Stimulated activated CD4-positive, alpha-beta T cell treated with anti-CD3 and anti-CD28 coated beads, TNF-alpha, amount 100 ng/mL, for 1 hour (primary cell): ENCODE measurements around the gene PDSS1.
"Not testable (repeated sequence)": the region's sequence is repeated elsewhere in the genome, so short reads cannot be mapped to it uniquely, and the experiment has no call there.

Source experiments
- DNase-seq, 3 donors: peaks; one replicate each; pipeline ENCODE4 v3.0.0-alpha.2; 2020; ENCODE audit warnings: low read depth in 3 of 3, low spot score in 1 of 3

The PDSS1 gene, protein sequence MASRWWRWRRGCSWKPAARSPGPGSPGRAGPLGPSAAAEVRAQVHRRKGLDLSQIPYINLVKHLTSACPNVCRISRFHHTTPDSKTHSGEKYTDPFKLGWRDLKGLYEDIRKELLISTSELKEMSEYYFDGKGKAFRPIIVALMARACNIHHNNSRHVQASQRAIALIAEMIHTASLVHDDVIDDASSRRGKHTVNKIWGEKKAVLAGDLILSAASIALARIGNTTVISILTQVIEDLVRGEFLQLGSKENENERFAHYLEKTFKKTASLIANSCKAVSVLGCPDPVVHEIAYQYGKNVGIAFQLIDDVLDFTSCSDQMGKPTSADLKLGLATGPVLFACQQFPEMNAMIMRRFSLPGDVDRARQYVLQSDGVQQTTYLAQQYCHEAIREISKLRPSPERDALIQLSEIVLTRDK

DNA sequence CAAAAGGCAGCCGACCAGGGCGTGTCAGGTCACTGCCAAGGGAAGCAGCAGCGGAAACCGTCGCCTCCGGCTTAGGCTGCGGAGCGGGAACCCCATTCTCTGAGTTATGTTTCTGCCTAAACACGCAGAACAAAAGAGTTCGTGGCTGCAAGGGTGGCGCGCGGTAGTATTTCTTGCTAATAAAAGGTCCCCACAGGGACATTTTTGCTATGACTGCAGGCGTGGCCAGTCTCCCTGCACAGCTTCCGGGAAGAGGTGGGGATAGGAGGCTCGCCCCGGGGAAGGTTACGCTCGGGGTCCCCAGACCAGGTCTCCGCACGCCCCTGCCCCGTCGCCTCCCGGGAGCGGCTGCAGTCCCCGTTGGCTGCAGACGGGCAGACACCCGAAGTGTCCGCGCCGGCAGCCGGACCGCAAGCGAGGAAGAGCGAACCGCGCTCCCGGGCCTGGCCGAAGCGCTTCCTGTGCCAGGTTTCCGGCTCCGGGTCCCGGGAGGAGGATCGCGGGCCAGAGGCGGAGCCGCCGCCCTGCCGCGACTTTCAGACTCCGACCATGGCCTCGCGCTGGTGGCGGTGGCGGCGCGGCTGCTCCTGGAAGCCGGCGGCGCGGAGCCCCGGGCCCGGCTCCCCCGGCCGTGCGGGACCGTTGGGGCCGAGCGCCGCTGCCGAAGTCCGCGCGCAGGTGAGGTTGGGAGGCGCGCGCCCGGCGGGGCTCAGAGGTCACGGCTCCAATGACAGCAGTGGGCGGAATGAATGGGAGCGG, at the start of gene PDSS1:
TSS of gene PDSS1 (plus strand) at position 539 of the 759 bp plus-strand sequence. CDS start at position 550, 11 bp downstream.
- DNase-seq = peak in 2 of 3 donors; percentile 21 to 56

DNA sequence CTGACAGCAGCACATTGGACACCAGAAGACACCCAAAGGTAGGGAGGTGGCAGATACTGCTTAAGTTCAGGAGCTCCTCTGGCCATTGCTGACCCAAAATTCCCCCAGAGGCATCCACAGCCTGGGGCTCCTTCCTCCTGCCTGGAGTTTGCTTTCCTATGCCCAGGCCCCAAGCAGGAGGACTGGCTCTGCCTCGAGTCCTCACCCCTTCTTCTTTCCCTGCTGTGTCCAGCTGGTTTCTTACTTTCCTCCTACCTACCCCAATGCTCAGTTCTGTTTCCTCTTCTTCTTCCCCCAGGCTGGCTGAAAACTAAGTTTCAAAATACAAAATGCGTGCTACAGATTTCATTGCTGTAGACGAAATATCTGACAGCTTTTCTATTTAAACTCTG, 49.3 kb upstream of the PDSS1 start:
- not testable (repeated sequence) for DNase-seq

DNA sequence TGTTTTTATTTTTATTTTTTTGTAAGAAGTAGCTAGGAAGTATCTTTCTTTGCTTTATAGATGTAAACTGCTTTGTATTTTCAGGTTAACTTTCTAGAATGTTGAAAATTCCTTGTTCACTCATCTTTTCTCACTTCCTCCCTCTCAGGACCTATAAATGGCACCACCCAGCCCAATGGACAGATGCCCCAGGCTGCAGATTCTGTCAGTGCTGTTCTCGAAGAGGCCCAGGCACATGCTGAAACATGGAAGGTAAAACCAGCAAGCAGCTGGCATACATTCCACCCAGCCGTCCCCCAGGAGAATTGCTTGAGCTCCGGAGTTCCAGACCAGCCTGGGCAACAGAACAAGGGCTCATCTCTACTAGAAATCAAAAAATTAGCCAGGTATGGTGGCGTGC, 47.1 kb upstream of the PDSS1 start:
- no peak for DNase-seq

DNA sequence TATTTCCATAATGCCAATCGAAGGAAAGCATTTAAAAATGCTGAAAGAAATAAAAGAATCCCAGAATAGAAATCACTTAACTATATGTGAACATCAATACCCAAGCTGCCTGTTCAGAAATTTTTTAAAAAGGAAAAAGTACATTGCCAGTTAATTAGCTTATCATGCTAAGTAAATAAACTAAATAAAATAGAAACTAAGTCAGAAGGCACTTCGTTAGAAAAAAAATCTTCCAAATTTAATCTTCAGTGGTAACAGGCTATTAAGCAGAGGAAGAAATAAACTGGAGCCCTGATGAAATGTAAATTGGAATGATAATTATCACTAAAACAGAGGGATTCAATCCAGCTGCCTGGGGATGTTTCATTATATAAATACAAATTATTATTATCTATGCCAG, 46.0 kb upstream of the PDSS1 start:
- not testable (repeated sequence) for DNase-seq

DNA sequence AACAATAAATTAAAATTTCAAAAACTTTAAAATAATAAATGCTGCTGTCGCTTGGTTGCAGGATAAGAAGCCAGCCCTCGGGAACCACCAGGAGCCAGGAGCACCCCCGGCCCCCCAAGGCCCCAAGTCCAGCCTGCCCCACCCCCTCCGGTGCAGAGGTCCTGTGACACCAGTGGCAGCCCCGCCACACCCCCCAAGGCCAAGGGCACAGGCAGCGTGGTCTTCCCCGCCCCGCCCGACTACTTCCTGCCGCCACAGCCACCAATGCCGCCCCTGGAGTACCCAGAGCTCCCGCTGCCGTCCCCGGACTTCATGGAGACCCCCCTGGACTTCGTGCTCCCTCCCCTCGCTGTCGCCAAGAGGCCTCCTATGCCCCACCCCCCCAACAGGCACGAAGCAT, 44.5 kb upstream of the PDSS1 start:
- no peak for DNase-seq

DNA sequence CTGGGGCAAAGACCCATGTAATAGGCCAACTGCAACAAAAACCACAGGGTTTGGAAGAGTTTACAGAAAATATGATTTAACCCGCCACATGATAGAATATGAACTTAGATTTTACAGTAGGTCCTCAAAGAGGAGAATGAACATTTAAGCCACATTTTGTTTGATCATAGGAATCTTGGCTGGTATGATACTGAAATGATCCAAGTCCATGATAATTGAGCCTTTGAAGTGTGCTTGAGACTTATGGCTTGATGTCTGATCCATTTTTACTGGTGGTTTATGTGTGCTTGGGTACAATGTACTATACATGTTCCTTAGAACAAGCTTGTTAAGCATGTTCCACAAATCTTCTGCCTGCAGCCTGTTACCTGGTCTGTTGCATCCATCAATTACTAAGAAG, 41.8 kb upstream of the PDSS1 start:
- DNase-seq = no peak

DNA sequence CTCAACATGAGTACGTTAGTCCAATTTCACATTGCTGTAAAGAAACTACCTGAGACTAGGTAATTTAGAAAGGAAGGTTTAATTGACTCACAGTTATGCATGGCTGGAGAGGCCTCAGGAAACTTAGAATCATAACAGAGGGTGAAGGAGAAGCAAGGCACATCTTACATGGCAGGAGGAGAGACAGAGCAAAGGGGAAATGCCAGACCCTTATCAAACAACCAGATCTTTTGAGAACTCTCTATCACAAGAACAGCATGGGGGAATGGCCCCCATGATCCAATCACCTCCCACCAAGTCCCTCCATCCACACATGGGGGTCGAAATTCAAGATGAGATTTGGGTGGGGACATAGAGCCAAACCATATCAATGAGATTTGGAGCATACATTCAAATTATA, 34.6 kb upstream of the PDSS1 start:
- DNase-seq = no peak

DNA sequence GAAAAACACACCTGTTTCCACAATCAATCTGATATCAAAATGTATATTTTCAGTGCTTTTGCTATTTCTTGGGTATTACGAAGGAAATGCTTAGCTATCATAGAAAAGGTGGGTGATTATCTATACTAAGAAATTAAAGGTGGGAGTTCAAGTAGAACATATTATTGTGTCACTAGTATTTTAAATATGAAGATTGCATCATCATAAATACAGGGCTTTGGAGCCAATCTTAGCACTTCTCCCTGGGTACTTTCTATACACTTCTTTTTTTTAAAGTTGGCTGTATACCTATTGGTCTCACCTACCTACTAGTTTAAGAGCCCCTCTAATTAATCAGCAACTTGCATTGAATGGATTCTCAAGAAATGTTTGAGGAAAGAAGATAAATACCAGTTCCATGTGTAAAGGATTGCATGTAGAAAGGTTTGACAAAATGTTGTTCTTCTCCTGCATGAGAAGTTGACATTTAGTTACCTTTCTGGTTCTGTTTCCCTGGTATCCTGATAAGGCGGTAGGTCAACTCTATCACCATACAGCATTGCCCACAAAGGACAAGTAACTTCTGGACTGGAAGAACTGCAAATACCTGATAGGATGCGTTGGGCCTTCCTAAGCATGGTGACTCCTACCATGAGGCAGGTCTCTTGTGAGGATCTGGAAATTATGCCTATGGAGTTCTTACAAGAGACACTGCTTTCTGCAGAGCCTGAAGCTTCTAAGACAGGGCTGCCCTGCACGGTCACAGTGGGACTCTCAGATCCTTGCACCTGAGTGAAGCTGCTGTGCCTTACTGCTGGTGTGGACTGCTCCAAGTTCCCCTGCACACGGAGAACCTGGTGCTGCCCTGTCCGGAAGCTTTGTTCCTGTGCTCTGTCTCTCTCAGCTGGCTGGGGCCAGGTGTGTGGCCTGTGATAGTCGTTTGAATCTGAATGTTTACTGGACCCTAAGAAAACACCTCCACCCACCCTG, 32.1 kb upstream of the PDSS1 start:
- no peak for DNase-seq

DNA sequence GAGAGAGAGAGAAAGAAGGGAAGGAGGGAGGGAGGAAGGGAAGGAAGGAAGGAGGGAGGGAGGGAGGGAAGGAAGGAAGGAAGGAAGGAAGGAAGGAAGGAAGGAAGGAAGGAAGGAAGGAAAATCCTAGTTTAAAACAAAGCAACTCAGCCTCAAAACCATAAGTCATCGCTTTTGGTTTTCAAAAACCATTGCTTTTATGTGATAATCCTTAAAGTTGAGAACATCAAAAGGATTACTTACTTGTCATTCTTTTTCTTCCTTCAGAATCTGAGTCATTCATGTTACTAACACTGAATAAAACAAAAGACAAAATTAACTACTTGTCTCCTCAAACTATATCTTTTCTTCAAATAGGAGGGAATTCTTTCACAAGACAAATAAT, 21.6 kb upstream of the PDSS1 start:
- no peak for DNase-seq

DNA sequence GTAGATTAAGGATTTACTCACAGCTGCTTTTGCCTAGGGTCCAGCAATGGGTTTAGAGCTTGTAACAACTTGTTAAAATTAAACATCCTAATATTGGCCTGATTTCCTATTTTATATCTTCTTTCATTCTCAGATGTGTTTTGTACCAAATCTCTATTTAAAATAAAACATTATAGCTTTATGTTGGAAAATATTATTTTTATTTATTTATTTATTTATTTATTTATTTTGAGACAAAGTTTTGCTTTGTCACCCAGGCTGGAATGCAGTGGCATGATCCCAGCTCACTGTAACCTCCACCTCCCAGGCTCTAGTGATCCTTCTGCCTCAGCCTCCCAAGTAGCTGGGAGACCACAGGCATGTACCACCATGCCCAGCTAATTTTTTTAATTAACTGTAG, 17.9 kb upstream of the PDSS1 start:
- DNase-seq = no peak

DNA sequence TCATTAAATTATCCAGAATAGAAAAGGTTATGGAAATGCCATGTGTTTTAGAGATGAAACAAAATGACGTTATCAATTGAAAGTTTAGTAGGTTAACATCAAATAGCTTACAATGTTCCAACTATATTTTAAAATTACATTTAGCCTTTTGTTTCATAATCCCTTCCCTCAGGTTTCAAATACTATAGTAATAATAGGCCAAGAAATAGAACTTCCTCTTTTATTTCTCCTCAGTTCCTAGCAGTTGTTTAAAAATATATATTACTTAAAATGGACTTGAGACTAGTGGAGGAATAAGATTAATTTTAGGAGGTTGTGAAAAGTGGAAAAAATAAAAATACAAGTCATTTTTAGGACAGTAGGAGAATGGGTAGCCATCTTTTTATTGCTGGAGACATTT, 16.4 kb upstream of the PDSS1 start:
- DNase-seq = no peak

DNA sequence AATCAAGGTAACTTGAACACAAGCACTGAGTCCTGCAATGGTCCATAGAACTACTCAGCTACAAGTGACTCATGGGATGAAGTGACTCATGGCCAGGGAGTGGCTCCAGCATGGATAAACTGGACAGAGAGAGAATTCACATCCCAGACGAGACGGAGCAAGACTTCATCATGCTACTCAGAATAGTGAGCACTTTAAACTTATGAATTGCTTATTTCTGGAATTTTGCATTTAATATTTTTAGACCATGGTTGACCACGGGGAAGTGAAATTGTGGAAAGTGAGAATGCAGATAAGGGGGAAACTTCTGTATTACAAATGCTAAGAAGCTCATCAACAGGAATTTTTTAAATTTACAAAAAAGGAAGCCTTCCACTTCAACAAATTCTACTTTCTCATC, 15.5 kb upstream of the PDSS1 start:
- DNase-seq = not testable (repeated sequence)

DNA sequence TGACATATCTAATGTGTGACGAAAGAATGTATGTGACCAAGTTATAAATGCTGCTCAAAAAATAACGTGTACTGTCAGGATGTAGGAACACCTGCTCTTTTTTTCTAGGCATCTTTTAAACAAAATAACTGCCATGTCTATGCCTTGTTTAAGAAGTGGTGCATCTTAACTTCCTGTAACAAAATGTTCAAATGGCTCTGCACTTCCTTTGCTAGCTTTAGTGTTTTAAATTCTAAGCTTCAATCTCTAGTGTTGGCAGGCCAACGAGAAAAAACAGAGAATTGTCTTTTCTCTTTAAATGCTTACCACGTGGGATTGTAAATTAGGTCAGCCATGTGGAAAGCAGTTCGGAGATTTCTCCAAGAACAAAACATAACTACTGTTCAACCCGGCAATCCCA, 14.6 kb upstream of the PDSS1 start:
- no peak for DNase-seq

DNA sequence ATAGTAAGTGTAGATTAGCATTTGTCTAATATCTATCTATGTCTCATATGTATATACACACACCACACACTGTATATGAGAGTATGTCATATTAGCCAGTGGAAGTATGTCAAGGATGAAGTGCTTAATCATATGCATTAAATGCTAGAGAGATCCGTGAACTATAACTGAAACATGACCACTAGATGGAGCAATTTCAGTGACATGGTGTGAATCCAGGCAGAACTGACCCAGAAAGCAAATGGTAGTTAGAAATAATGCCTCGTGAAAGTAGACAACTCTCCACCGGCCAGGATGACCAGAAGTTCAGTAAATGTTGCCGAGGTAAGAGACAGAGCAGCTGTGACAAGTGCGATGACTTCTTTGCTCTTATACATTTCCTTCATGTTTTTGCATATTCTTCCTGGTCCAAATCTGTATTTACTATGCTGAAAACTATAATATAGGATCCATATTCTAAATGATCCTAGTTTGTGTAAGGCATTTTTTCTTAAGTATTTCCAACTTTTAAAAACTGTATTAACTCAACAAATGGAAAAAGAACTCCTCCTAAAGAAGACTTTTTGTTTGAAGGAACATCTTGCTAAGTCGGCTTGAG, 12.7 kb upstream of the PDSS1 start:
- DNase-seq = not testable (repeated sequence)

DNA sequence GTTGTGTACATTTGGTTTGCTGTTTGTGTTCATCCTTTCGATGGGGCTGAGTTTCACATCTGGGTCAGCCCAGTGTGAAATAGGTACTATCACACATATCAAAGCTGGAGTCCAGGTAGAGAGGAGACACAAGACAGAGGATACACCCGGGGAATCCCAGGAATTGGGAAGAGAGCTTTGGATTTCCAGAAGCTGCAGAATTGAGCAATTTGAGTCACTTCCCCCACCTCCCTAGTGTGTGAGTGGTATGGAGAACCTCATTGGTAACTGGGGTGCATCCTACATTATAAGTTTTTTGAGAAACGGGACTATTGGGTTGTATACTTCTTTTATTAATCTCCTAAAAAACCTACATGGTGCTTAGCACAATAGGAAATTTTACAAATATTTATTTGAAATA, 12.1 kb upstream of the PDSS1 start:
- DNase-seq = no peak

DNA sequence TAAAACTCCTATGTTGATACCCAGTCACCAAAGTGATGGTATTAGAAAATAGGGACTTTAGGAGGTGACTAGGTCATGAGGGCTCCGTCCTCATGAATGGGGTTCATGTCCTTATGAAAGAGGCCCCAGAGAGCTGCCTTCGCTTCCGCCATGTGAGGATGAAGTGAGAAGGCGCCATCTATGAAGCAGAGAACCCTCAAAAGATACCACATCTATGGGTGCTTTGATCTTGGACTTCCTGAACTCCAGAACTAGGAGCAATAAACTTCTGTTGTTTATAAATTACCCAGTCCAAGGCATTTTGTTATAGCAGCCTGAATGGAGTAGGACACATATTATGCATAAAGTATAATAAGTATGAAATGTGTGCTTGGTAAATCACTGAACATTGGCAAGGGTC, 8.1 kb upstream of the PDSS1 start:
- DNase-seq = no peak

DNA sequence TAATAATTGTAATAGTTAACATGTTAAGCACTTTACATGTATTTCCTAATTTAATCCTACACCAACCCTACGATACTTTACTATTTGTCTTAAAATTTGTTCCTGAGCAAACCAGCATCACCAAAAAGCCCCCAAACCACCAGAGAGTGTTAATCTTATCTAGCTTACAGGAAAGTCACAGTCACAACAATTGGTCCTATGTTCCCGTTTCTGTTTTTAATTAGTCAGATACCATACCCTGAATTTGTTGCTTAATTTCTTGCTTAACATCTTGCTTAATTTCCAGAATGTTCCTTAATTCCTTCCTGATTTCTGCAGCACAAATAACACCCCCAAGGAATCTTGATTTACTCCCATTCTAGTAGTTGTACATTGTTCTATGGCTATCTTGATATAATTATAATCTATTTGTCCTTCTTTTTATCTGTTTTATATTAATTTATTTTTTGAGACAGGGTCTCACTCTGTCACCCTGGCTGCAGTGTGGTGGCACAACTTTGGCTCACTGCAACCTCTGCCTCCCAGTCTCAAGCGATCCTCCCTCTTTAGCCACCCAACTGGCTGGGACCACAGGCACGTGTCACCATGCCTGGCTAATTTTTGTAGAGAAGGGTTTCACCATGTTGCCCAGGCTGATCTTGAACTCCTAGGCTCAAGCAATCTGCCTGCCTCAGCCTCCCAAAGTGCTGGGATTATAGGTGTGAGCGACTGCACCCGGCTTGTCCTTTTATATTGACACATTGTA, 6.6 kb upstream of the PDSS1 start:
- no peak for DNase-seq

DNA sequence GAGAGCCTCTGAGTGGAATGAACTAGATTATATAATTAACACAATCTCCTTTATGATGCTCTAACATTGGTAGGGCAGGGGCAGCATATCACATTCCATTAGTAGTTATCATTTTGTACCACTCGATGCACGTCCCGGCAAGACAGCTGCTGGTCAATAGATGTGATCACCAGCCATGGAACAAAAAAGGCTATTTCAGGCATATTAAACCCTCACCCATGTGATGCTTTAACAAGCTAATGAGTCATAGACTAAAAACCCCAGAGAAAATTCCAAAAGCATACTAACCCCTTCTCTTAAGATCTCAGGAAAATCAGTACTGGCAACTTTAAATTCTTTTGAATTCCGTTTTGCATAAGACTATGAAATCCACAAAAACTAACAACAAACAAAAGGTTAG, 3.0 kb upstream of the PDSS1 start:
- DNase-seq = not testable (repeated sequence)

DNA sequence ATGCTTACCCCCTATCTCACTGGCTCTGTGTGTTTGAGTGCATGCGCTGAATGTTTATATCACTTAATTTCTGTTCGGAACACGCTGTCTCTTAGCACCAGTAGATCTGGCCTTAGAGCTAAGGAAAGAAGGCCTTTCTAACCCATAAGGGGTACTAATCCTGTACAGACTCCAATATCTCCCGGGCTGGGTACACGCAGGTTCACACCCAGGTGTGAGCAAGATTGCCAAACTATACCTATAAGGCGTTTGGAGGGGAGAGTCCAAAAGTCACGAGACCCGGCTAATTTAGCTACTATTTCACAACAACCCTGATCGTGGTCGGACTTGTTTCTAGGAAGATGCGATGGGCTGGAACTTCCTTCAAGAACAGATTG, 727 bp upstream of the PDSS1 start:
- no peak for DNase-seq

DNA sequence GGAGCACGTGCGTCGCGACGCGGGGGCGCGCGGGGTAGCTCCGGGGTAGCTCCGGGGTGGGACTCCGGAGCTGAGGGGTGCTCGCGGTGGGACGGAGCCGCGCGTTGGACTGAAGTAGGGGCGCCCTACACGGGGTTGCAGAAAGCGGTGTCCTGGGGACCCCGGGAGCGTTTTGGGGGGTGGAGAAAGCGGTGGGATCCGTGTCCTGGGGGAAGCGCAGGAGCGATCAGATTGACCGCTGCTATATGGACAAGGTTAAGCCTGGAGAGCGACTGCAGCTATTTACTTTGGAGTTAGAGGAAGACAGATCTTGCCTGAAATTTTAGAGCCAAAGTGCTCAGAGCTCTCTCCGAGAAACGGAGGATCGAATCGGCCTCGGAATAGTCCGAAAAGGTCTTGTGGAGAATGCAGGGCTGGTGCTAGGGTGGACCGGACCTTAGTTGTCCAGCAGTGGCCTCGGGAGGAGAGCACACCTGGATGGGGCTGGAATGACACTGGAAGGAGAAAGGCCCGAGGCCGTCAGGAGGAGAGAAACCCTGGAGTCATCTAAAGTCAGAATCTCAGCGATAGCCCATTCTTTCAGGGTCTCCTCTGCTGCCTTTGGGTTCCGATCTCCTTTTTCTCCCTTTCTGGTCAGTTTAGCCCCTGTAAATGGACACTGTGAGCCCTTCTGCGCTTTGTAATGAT, 564 bp downstream of the PDSS1 start:
- no peak for DNase-seq
